ENCODE data around the gene PPP2R2C.

The PPP2R2C gene

GRCh38 chr4:6277935-6278800 lies 194.2 kb downstream of the PPP2R2C start:
- DNase-seq (ENCODE audit: low read depth in 1 of 2, low spot score in 1 of 2), result no peak
- Histone ChIP-seq H3K27ac (replicated peaks) (no peak overlapping the region), H3K27me3 (ENCODE audit: insufficient read depth, poor library complexity, severe bottlenecking) (no peaks in the 10 kb centered on the region), H3K4me3 (replicated peaks; ENCODE audit: insufficient read depth, low read length) (no peak overlapping the region)
- TF ChIP-seq CTCF (IDR thresholded peaks at IDR 0.05; ENCODE audit: insufficient read depth, low read length) (no peak), SPI1 (IDR thresholded peaks at IDR 0.05; ENCODE audit: borderline replicate concordance, low read depth) (no peak), POLR2AphosphoS5 (IDR thresholded peaks at IDR 0.05; ENCODE audit: low read depth) (no peak), GABPA (IDR thresholded peaks at IDR 0.05; ENCODE audit: low read depth) (no peak), REST (IDR thresholded peaks at IDR 0.05; ENCODE audit: insufficient replicate concordance, low read depth) (no peak)

- no peaks in the 10 kb centered on the region for H3K27me3 ChIP-seq (ENCODE audit: insufficient read depth, poor library complexity, severe bottlenecking)
- TF ChIP-seq SPI1 (IDR thresholded peaks at IDR 0.05; ENCODE audit: borderline replicate concordance, low read depth), result no peak
- TF ChIP-seq REST (IDR thresholded peaks at IDR 0.05; ENCODE audit: insufficient replicate concordance, low read depth), result no peak
- no peak for DNase-seq (ENCODE audit: low read depth in 1 of 2, low spot score in 1 of 2)
- no peak overlapping the region for H3K27ac ChIP-seq (replicated peaks)
- no peak overlapping the region for H3K4me3 ChIP-seq (replicated peaks; ENCODE audit: insufficient read depth, low read length)
These were observed 195.1 kb downstream of the PPP2R2C start for GRCh38 chr4:6277139-6277802.

- Histone ChIP-seq H3K27ac (replicated peaks) (no peak overlapping the region), H3K27me3 (ENCODE audit: insufficient read depth, poor library complexity, severe bottlenecking) (peaks cover 2% of the 10 kb centered on the region), H3K4me3 (replicated peaks; ENCODE audit: insufficient read depth, low read length) (no peak overlapping the region)
- no peak for TF ChIP-seq POLR2AphosphoS5 (IDR thresholded peaks at IDR 0.05; ENCODE audit: low read depth)
- TF ChIP-seq REST (IDR thresholded peaks at IDR 0.05; ENCODE audit: insufficient replicate concordance, low read depth), result no peak
- DNase-seq (ENCODE audit: low read depth in 1 of 2, low spot score in 1 of 2), result no peak
These were observed 196.3 kb downstream of the PPP2R2C start for GRCh38 chr4:6275898-6276806.

Measured in HL-60 (cell line).